AG09309 (cell line): ENCODE data around the gene HBE1.
"Not testable (repeated sequence)": the region's sequence is repeated elsewhere in the genome, so short reads cannot be mapped to it uniquely, and the experiment has no call there.

ENCODE experiments used
- DNase-seq: peaks from one replicate; pipeline ENCODE4 v3.0.0-alpha.2; 2010; ENCODE audit warnings: low read depth
- H3K4me3 ChIP-seq: 2 replicates; pipeline ENCODE4 v1.5.1; 2011; ENCODE audit warnings: mild to moderate bottlenecking, low read depth, low read length, moderate library complexity; ENCODE audit not compliant: control insufficient read depth
- CTCF ChIP-seq: IDR thresholded peaks from 2 replicates; pipeline ENCODE4 v1.5.1; 2011; ENCODE audit warnings: mild to moderate bottlenecking, low read depth, low read length, inconsistent platforms; ENCODE audit not compliant: insufficient read depth, control insufficient read depth; ENCODE audit errors: missing control alignments

Gene HBE1

GRCh38 chr11:5301846-5302245 is 32.1 kb upstream of the HBE1 start, which contains the start of gene OR51B4:
TSS of gene OR51B4 (minus strand) at chr11:5301946. CDS start at chr11:5301946, 0 bp downstream.
- no peak within 1 kb of the TSS for H3K4me3 ChIP-seq
- TF ChIP-seq CTCF: no peak
- DNase-seq: no peak

- no peak overlapping the region for H3K4me3 ChIP-seq
- TF ChIP-seq CTCF: no peak
- no peak for DNase-seq
Observed at GRCh38 chr11:5300251-5300650, 30.5 kb upstream of the HBE1 start.

DNA sequence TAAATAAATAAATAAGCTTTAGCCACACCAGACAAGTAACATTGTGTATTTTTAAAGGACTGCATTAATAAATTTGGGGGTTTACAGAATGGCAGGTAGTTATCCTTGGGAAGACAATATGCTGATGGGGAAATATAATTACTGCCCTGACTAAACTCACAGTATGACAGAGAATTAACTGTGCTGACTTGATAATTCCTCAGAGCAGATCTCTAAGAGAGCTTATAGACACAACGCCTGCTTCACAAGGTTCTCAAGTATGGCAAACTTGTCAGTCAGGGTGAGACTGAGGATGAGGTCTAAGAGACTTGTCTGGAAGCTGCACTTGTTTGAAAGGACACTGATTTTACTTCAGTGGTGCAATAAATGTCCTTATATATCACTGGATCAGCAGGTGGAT is 28.7 kb upstream of the HBE1 start:
- no peak overlapping the region for H3K4me3 ChIP-seq
- no peak for DNase-seq
- TF ChIP-seq CTCF: no peak

- H3K4me3 ChIP-seq: no peak overlapping the region
- DNase-seq: no peak
Observed at GRCh38 chr11:5297721-5298323, 28.1 kb upstream of the HBE1 start.

GRCh38 chr11:5294342-5294995 is 24.7 kb upstream of the HBE1 start:
- DNase-seq, H3K4me3 ChIP-seq: not testable (repeated sequence)

More at GRCh38 chr11:5297721-5298323, 28.1 kb upstream of the HBE1 start:
- no peak for TF ChIP-seq CTCF

GRCh38 chr11:5293028-5293427 is 23.3 kb upstream of the HBE1 start:
- DNase-seq: no peak
- TF ChIP-seq CTCF: no peak
- H3K4me3 ChIP-seq: no peak overlapping the region

DNA sequence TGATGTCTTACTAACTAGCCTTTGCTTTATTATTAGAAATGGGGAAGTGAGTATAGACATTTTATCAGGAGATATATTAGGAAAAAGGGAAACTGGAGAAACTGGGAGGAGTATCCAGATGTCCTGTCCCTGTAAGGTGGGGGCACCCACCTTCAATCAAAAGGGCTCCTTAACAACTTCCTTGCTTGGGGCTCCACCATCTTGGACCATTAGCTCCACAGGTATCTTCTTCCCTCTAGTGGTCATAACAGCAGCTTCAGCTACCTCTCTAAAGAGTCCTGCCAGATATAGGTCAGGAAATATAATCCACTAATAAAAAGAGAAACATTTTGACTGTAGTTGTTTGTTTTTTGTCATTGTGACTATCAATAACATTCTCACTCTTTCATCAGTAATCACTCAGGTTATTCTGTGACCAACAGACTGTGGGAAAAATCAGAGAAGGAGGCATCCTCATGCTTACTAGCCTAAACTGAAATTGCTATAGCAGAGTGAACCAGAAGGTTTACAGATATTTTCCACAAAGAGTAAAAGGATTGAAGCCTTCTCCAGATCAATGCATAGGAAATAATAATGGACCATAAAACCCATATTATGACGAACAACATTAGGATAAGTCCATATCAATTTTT is 21.6 kb upstream of the HBE1 start:
- H3K4me3 ChIP-seq: no peak overlapping the region
- TF ChIP-seq CTCF: peak; percentile 70
- DNase-seq: no peak
